IMR-90 (cell line): ENCODE data around the gene GINS3.

Experiments used
- BHLHE40 ChIP-seq: fragments of 150-350 bp; IDR thresholded peaks from 2 replicates; pipeline ENCODE4 v1.6.1; 2016; ENCODE audit warnings: mild to moderate bottlenecking, low read depth, low read length
- CHD1 ChIP-seq: IDR thresholded peaks from 2 replicates; pipeline ENCODE4 v1.6.1; 2012; ENCODE audit warnings: low read depth, low read length, improper control_type of control experiment
- FOS ChIP-seq: fragments of 150-350 bp; IDR thresholded peaks from 2 replicates; pipeline ENCODE4 v1.6.1; 2016; ENCODE audit warnings: low read depth, low read length
- MXI1 ChIP-seq: IDR thresholded peaks from 2 replicates; pipeline ENCODE4 v1.6.1; 2012; ENCODE audit warnings: low read depth, mild to moderate bottlenecking, low read length, moderate library complexity, borderline replicate concordance
- POLR2A ChIP-seq: IDR thresholded peaks from 2 replicates; pipeline ENCODE4 v1.6.1; 2012; ENCODE audit warnings: mild to moderate bottlenecking, low read depth, low read length
- RAD21 ChIP-seq: IDR thresholded peaks from 2 replicates; pipeline ENCODE4 v1.6.1; 2012; ENCODE audit warnings: low read length, improper control_type of control experiment
- TF ChIP-seq, protein P1 (sequence below): conservative IDR thresholded peaks from 2 replicates; pipeline ENCODE4 v1.5.1; 2012; ENCODE audit warnings: mild to moderate bottlenecking, low read depth, low read length, improper control_type of control experiment

GRCh38 chr16:58450590-58450989, 58.3 kb downstream of the GINS3 start:
- TF ChIP-seq BHLHE40 (no peak), POLR2A (no peak), FOS (no peak), CHD1 (no peak), MXI1 (no peak), RAD21 (no peak)
- TF ChIP-seq, protein P1, sequence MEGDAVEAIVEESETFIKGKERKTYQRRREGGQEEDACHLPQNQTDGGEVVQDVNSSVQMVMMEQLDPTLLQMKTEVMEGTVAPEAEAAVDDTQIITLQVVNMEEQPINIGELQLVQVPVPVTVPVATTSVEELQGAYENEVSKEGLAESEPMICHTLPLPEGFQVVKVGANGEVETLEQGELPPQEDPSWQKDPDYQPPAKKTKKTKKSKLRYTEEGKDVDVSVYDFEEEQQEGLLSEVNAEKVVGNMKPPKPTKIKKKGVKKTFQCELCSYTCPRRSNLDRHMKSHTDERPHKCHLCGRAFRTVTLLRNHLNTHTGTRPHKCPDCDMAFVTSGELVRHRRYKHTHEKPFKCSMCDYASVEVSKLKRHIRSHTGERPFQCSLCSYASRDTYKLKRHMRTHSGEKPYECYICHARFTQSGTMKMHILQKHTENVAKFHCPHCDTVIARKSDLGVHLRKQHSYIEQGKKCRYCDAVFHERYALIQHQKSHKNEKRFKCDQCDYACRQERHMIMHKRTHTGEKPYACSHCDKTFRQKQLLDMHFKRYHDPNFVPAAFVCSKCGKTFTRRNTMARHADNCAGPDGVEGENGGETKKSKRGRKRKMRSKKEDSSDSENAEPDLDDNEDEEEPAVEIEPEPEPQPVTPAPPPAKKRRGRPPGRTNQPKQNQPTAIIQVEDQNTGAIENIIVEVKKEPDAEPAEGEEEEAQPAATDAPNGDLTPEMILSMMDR, result no peak
